ENCODE results near the gene CECR2.

GRCh38 chr22:17477391-17477833 lies 108.2 kb downstream of the CECR2 start:
- TF ChIP-seq, protein P1, sequence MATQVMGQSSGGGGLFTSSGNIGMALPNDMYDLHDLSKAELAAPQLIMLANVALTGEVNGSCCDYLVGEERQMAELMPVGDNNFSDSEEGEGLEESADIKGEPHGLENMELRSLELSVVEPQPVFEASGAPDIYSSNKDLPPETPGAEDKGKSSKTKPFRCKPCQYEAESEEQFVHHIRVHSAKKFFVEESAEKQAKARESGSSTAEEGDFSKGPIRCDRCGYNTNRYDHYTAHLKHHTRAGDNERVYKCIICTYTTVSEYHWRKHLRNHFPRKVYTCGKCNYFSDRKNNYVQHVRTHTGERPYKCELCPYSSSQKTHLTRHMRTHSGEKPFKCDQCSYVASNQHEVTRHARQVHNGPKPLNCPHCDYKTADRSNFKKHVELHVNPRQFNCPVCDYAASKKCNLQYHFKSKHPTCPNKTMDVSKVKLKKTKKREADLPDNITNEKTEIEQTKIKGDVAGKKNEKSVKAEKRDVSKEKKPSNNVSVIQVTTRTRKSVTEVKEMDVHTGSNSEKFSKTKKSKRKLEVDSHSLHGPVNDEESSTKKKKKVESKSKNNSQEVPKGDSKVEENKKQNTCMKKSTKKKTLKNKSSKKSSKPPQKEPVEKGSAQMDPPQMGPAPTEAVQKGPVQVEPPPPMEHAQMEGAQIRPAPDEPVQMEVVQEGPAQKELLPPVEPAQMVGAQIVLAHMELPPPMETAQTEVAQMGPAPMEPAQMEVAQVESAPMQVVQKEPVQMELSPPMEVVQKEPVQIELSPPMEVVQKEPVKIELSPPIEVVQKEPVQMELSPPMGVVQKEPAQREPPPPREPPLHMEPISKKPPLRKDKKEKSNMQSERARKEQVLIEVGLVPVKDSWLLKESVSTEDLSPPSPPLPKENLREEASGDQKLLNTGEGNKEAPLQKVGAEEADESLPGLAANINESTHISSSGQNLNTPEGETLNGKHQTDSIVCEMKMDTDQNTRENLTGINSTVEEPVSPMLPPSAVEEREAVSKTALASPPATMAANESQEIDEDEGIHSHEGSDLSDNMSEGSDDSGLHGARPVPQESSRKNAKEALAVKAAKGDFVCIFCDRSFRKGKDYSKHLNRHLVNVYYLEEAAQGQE (IDR thresholded peaks at IDR 0.05; ENCODE audit: insufficient read depth in 1 of 2, low read depth in 2 of 2, low read length in 1 of 2) = no peak
- TF ChIP-seq, protein P2, sequence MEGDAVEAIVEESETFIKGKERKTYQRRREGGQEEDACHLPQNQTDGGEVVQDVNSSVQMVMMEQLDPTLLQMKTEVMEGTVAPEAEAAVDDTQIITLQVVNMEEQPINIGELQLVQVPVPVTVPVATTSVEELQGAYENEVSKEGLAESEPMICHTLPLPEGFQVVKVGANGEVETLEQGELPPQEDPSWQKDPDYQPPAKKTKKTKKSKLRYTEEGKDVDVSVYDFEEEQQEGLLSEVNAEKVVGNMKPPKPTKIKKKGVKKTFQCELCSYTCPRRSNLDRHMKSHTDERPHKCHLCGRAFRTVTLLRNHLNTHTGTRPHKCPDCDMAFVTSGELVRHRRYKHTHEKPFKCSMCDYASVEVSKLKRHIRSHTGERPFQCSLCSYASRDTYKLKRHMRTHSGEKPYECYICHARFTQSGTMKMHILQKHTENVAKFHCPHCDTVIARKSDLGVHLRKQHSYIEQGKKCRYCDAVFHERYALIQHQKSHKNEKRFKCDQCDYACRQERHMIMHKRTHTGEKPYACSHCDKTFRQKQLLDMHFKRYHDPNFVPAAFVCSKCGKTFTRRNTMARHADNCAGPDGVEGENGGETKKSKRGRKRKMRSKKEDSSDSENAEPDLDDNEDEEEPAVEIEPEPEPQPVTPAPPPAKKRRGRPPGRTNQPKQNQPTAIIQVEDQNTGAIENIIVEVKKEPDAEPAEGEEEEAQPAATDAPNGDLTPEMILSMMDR (IDR thresholded peaks at IDR 0.05) = no peak
